HEK293 (cell line): ENCODE data around the gene RNPS1.

Source experiments
- CTCF ChIA-PET: fragments of 350-600 bp; formaldehyde crosslinking; extraction: SDS; loops from one replicate; lab custom pipeline; 2021; ENCODE audit warnings: antibody characterized with exemption; lab: Yijun Ruan, JAX
- POLR2A ChIA-PET: fragments of 300-600 bp; formaldehyde crosslinking; extraction: SDS; loops from one replicate; lab custom pipeline; 2020; ENCODE audit warnings: antibody characterized with exemption, inconsistent platforms; lab: Yijun Ruan, JAX
- H3K27ac ChIP-seq: fragments of 200-500 bp; sonication (Bioruptor generic); 2 replicates; pipeline ENCODE4 v1.5.1; 2014; ENCODE audit warnings: low read depth, low read length, control low read depth, inconsistent platforms; ENCODE audit errors: extremely low read depth
- H3K36me3 ChIP-seq, 2 experiments: fragments of 200-500 bp in 1 of 2; sonication (Bioruptor generic) in 1 of 2; 1 replicate in 1 of 2; 2 replicates in 1 of 2; pipeline ENCODE4 v1.5.1; 2014 to 2017; ENCODE audit warnings: inconsistent platforms in 2 of 2, low read length in 2 of 2; ENCODE audit not compliant: control insufficient read depth in 2 of 2, insufficient read depth in 1 of 2
- H3K4me1 ChIP-seq: fragments of 200-500 bp; sonication (Bioruptor generic); 2 replicates; pipeline ENCODE4 v1.5.1; 2014; ENCODE audit warnings: mild to moderate bottlenecking, low read length, inconsistent platforms; ENCODE audit not compliant: control insufficient read depth, insufficient read depth
- H3K4me3 ChIP-seq: 2 replicates; pipeline ENCODE4 v1.5.1; 2011; ENCODE audit warnings: low read depth, mild to moderate bottlenecking, control low read depth, low read length, moderate library complexity
- H3K9me3 ChIP-seq: fragments of 200-500 bp; sonication (Bioruptor generic); 2 replicates; pipeline ENCODE4 v1.5.1; 2014; ENCODE audit warnings: low read depth, low read length, inconsistent platforms; ENCODE audit not compliant: control insufficient read depth, insufficient read depth
- INSM2 ChIP-seq: fragments of 450-650 bp; formaldehyde crosslinking; IDR thresholded peaks from 2 replicates; pipeline ENCODE4 v1.5.1; 2016; ENCODE audit warnings: missing biosample characterization, missing genetic modification characterization
- KLF16 ChIP-seq: fragments of 450-650 bp; formaldehyde crosslinking; IDR thresholded peaks from 2 replicates; pipeline ENCODE4 v1.5.1; 2017; ENCODE audit warnings: missing biosample characterization, missing genetic modification characterization
- KLF9 ChIP-seq: fragments of 450-650 bp; formaldehyde crosslinking; IDR thresholded peaks from 2 replicates; pipeline ENCODE4 v1.5.1; 2016; ENCODE audit warnings: missing biosample characterization, missing genetic modification characterization, low read depth
- PRDM2 ChIP-seq: fragments of 450-650 bp; formaldehyde crosslinking; IDR thresholded peaks from 2 replicates; pipeline ENCODE4 v1.5.1; 2016; ENCODE audit warnings: missing biosample characterization, missing genetic modification characterization, borderline replicate concordance
- ZBTB10 ChIP-seq: fragments of 450-650 bp; formaldehyde crosslinking; IDR thresholded peaks from 2 replicates; pipeline ENCODE4 v1.5.1; 2016; ENCODE audit warnings: missing biosample characterization, missing genetic modification characterization
- ZNF311 ChIP-seq: fragments of 450-650 bp; formaldehyde crosslinking; IDR thresholded peaks from 2 replicates; pipeline ENCODE4 v1.5.1; 2017; ENCODE audit warnings: missing biosample characterization, missing genetic modification characterization, borderline replicate concordance
- ZNF391 ChIP-seq: fragments of 450-650 bp; formaldehyde crosslinking; IDR thresholded peaks from 2 replicates; pipeline ENCODE4 v1.5.1; 2016; ENCODE audit warnings: low read depth, missing biosample characterization, missing genetic modification characterization, borderline replicate concordance
- ZNF423 ChIP-seq: fragments of 450-650 bp; formaldehyde crosslinking; IDR thresholded peaks from 2 replicates; pipeline ENCODE4 v1.5.1; 2016; ENCODE audit warnings: missing biosample characterization, missing genetic modification characterization
- ZNF501 ChIP-seq: fragments of 450-650 bp; formaldehyde crosslinking; IDR thresholded peaks from 2 replicates; pipeline ENCODE4 v1.5.1; 2016; ENCODE audit warnings: missing biosample characterization, missing genetic modification characterization
- ZNF560 ChIP-seq: fragments of 450-650 bp; formaldehyde crosslinking; IDR thresholded peaks from 2 replicates; pipeline ENCODE4 v1.5.1; 2017; ENCODE audit warnings: missing biosample characterization, missing genetic modification characterization, borderline replicate concordance
- ZNF645 ChIP-seq: fragments of 450-650 bp; formaldehyde crosslinking; IDR thresholded peaks from 2 replicates; pipeline ENCODE4; 2016; ENCODE audit warnings: missing biosample characterization, missing genetic modification characterization
- ZNF670 ChIP-seq: fragments of 450-650 bp; formaldehyde crosslinking; IDR thresholded peaks from 2 replicates; pipeline ENCODE4 v1.5.1; 2016; ENCODE audit warnings: missing biosample characterization, missing genetic modification characterization, low read depth
- ZNF791 ChIP-seq: fragments of 450-650 bp; formaldehyde crosslinking; IDR thresholded peaks from 2 replicates; pipeline ENCODE4 v1.5.1; 2016; ENCODE audit warnings: missing biosample characterization, missing genetic modification characterization

The RNPS1 gene

GRCh38 chr16:2286550-2286949 is 18.6 kb upstream of the RNPS1 start (continued):
- TF ChIP-seq ZNF645, result no peak
- TF ChIP-seq ZBTB10 (tag by site-specific recombination), result no peak
- TF ChIP-seq PRDM2 (tag by site-specific recombination), result no peak
- no peak for TF ChIP-seq ZNF501
- no peak for TF ChIP-seq ZNF560

GRCh38 chr16:2285731-2286191 is 17.8 kb upstream of the RNPS1 start:
- TF ChIP-seq KLF16 (no peak), ZNF670 (no peak), ZNF423 (tag by site-specific recombination) (no peak), ZNF391 (no peak), ZNF311 (no peak), INSM2 (no peak), ZNF791 (tag by site-specific recombination) (no peak), KLF9 (no peak)
- ChIA-PET CTCF (no interaction called here), POLR2A (no interaction called here)
- Histone ChIP-seq H3K4me3 (no peak overlapping the region), H3K27ac (no peak overlapping the region), H3K9me3 (no peaks in the 10 kb centered on the region), H3K4me1 (no peaks in the 10 kb centered on the region), H3K36me3 (peaks cover 3 to 36% of the 10 kb centered on the region in 2 experiments; a peak in 2 of 3 replicates)
